ENCODE measurements around the gene LCNL1. TPM values are rescaled to one million over a fixed set of nuclear protein-coding genes. Genes with fewer than 3 reads are reported as not detected.

The LCNL1 gene
- total RNA-seq, 4 donors from 2014 or later = 0.28 to 0.83 TPM; not detected in 2

GRCh38 chr9:137023157-137023556 lies 40.4 kb downstream of the LCNL1 start:
- TF ChIP-seq CTCF (IDR thresholded peaks at IDR 0.05) = no peak
- peaks cover 0 to 1% (median 0%) of the 10 kb centered on the region in 3 donors for H3K36me3 ChIP-seq
- H3K27me3 ChIP-seq = no peaks in the 10 kb centered on the region
- H3K4me3 ChIP-seq = no peak overlapping the region
- DNase-seq = no peak
- no peaks in the 10 kb centered on the region for H3K9me3 ChIP-seq
- peak overlapping the region in 1 of 4 donors; percentile 91 for H3K27ac ChIP-seq
- H3K4me1 ChIP-seq = peaks cover 6 to 49% (median 8%) of the 10 kb centered on the region in 4 donors

DNA sequence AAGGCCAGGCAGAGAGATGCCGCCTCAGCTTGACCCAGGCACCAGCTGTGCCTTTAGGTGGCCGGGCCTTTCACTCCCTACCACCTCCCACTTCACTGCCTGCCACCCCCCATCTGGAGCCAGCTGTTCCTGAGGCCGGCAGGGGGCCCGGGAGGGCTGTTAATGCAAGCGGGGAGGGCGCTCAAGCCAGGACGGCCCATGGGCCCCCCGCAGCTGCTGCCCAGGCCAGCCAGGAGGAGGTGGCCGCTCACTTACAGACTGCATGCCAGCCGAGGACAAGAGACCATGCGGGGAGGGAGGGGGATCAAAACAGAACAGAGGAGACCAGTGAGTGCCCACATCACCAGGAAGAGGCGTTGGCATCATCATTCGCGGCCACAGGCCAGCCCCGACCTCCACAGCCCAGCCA lies 40.8 kb downstream of the LCNL1 start:
- no peaks in the 10 kb centered on the region for H3K36me3 ChIP-seq
- no peaks in the 10 kb centered on the region for H3K9me3 ChIP-seq
- no peak overlapping the region for H3K4me3 ChIP-seq
- no peak for DNase-seq
- no peaks in the 10 kb centered on the region for H3K27me3 ChIP-seq
- peaks cover 7 to 52% (median 10%) of the 10 kb centered on the region in 4 donors for H3K4me1 ChIP-seq
- no peak overlapping the region for H3K27ac ChIP-seq
- no peak for TF ChIP-seq CTCF (IDR thresholded peaks at IDR 0.05)
- TF ChIP-seq POLR2A (IDR thresholded peaks at IDR 0.05) = no peak

DNA sequence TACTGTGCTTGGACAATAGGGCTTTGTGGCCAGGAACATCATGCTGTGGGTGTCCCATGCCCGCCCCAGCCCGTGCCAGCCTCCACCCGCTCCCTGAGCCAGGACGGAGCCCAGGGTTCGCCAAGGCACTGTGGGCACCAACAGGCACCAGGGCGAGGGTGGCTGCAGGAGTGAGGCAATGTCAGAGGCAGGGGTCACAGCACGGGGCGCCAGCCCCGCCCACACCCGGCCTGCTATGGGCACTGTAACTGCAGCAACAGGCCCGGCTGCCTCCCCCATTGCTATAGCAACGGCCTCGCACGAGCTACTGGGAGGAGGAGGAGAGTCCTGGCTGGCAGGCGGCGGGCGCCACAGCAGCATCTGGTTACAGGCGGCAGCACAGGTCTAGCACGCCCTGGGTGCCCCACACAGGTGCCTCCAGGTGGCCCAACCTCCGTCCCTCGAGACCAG lies 42.7 kb downstream of the LCNL1 start:
- Histone ChIP-seq H3K4me3 (no peak overlapping the region), H3K36me3 (no peaks in the 10 kb centered on the region), H3K27ac (no peak overlapping the region), H3K9me3 (no peaks in the 10 kb centered on the region), H3K27me3 (no peaks in the 10 kb centered on the region), H3K4me1 (peaks cover 11 to 72% (median 29%) of the 10 kb centered on the region in 4 donors)
- TF ChIP-seq CTCF (IDR thresholded peaks at IDR 0.05) = peak in 1 of 6 experiments; percentile 16
- TF ChIP-seq POLR2A (IDR thresholded peaks at IDR 0.05) = no peak
- peak; percentile 51 to 76 (median 66) for DNase-seq

DNA sequence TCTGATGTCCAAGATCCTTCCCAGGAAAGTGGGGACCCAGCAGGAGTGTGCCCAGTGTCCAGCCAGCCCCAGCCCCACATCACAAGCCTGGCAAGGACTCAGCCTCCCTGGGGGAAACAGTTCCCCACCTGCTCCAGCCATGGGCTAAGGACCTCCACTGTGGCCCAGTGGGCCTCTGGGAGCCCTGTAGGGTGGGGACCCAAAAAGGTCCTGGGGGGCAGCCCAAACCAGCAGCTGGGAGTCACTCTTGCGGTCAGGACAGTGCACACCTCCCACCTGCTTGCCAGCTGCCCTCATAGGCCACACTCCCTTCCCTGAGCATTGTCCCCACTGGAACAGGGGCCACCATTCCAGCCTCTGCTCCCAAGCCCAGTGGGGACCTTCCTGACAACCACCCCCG lies 43.6 kb downstream of the LCNL1 start:
- Histone ChIP-seq H3K4me3 (no peak overlapping the region), H3K27ac (no peak overlapping the region)

DNA sequence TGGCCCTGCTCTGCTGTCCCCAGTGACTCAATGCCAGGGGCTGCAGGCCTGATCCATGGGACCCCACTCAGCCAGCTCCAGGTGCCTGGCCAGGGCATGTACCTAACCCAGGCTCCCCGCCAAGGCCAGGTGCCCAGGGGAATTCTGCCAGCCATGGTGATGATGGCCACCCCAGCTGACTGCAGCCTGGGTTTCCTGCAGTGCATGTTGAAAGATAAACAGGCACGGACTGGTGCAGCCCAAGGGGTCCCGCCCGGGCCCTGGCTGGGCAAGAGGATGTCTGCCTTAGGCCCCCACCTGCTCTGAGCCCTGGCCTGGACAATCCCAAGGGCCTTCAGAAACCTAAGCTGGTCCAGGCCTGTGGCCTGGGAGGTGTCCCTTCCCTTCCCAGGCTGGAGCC lies 44.0 kb downstream of the LCNL1 start:
- no peaks in the 10 kb centered on the region for H3K36me3 ChIP-seq
- H3K9me3 ChIP-seq = no peaks in the 10 kb centered on the region
- H3K27me3 ChIP-seq = no peaks in the 10 kb centered on the region
- H3K4me3 ChIP-seq = peak overlapping the region in 2 of 4 donors; percentile 58 to 79
- peak overlapping the region in 2 of 4 donors; percentile 12 to 60 for H3K27ac ChIP-seq
- no peak for TF ChIP-seq CTCF (IDR thresholded peaks at IDR 0.05)
- no peak for TF ChIP-seq POLR2A (IDR thresholded peaks at IDR 0.05)
- DNase-seq = no peak
- peaks cover 18 to 78% (median 41%) of the 10 kb centered on the region in 4 donors for H3K4me1 ChIP-seq

More for the DNA sequence above, 43.6 kb downstream of the LCNL1 start:
- Histone ChIP-seq H3K9me3 (no peaks in the 10 kb centered on the region), H3K36me3 (no peaks in the 10 kb centered on the region), H3K27me3 (no peaks in the 10 kb centered on the region), H3K4me1 (peaks cover 16 to 78% (median 37%) of the 10 kb centered on the region in 4 donors)
- DNase-seq = no peak
- TF ChIP-seq CTCF (IDR thresholded peaks at IDR 0.05) (no peak), POLR2A (IDR thresholded peaks at IDR 0.05) (no peak)

Measured in Peyer's patch (tissue), 4 donors.